Measurements from ENCODE around the gene CYP2C8.

DNA sequence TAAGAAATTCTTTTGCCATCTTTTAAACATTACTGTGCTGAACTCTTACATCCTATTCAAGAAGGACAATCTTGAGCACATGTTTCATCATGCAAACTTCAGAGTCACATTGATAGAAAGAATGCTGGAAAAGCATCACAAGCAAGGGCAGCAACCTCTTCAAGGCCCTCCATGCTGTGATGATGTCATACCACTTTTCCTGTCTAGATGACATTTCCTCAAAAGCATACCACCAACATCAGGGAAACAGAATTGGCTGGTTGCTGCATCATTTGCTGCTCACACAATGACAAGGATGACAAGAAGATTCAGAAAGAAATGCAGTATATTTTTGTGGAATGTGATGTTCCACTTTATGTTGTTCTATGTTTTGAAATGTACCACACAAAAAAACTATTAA is 37.6 kb downstream of the CYP2C8 start:
- TF ChIP-seq, protein P1, sequence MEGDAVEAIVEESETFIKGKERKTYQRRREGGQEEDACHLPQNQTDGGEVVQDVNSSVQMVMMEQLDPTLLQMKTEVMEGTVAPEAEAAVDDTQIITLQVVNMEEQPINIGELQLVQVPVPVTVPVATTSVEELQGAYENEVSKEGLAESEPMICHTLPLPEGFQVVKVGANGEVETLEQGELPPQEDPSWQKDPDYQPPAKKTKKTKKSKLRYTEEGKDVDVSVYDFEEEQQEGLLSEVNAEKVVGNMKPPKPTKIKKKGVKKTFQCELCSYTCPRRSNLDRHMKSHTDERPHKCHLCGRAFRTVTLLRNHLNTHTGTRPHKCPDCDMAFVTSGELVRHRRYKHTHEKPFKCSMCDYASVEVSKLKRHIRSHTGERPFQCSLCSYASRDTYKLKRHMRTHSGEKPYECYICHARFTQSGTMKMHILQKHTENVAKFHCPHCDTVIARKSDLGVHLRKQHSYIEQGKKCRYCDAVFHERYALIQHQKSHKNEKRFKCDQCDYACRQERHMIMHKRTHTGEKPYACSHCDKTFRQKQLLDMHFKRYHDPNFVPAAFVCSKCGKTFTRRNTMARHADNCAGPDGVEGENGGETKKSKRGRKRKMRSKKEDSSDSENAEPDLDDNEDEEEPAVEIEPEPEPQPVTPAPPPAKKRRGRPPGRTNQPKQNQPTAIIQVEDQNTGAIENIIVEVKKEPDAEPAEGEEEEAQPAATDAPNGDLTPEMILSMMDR (optimal IDR thresholded peaks at IDR 0.05 in 1 of 3, IDR thresholded peaks at IDR 0.05 in 1 of 3, conservative IDR thresholded peaks at IDR 0.05 in 1 of 3; ENCODE audit: extremely low read depth in 1 of 3, insufficient read depth in 2 of 3, low read length in 3 of 3): no peak
- no peak for TF ChIP-seq EZH2 (IDR thresholded peaks at IDR 0.05; ENCODE audit: low read length)
